Measurements from ENCODE around the gene S1PR4. TPM values are rescaled to one million over a fixed set of nuclear protein-coding genes. Genes with fewer than 3 reads are reported as not detected.
A peak's percentile ranks its signal among the peaks of the same experiment; 100 is the strongest.
"Not testable (repeated sequence)": the region's sequence is repeated elsewhere in the genome, so short reads cannot be mapped to it uniquely, and the experiment has no call there.

Gene S1PR4
- total RNA-seq, 1 donor from 2014 or later: not detected

DNA sequence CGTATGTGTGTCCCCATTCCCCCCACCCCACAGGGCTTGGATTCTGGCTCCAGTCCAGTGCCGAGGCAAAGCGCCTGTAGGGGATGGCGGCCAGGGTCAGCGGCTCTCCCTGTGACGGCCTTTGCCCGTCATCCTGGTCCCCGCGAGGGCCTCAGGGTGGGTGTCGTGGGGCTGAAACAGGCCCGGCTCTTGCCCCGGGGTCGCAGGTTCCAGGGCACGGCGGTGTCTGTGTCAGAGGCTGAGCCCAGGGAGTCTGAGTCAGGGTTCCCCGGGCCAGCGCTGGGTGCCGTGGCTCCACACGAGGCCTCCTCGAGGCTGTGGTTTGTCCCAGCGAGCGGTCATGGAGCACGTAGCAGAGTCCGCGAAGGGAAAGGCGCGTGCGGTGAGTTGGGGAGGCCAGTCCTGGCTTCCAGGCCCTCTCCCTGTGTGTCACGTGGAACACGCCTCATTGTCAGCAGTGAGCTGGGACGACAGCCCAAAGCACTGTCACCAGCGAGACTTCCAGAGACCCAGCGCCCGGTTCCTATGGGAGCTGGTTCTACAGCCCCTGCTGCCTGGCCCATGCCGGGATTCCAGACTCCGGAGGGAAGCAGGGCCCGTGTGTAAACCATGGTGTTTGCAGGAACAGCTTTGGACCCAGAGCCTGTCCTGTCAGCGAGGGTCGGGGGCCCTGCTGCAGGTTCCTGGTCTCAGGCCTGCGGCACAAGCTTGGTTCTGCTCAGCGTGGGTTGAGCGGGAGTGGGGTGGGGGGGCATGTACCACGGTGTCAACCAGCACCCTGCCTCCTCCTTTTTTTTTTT, 20.5 kb downstream of the S1PR4 start:
- no peak overlapping the region for H3K27ac Mint-ChIP-seq
- H3K36me3 Mint-ChIP-seq: peaks cover 5% of the 10 kb centered on the region
- H3K9me3 Mint-ChIP-seq: no peaks in the 10 kb centered on the region
- no peaks in the 10 kb centered on the region for H3K27me3 Mint-ChIP-seq
- no peak for TF ChIP-seq CTCF (conservative IDR thresholded peaks at IDR 0.05)
- H3K4me1 Mint-ChIP-seq (ENCODE audit: unreplicated experiment): no peaks in the 10 kb centered on the region
- DNase-seq (ENCODE audit: extremely low spot score, unreplicated experiment): no peak
- no peak overlapping the region for H3K4me3 Mint-ChIP-seq

- Mint-ChIP-seq H3K27ac (no peak overlapping the region), H3K4me3 (no peak overlapping the region), H3K4me1 (ENCODE audit: unreplicated experiment) (no peaks in the 10 kb centered on the region), H3K9me3 (no peaks in the 10 kb centered on the region), H3K27me3 (no peaks in the 10 kb centered on the region), H3K36me3 (no peaks in the 10 kb centered on the region)
- peak; percentile 70 for DNase-seq (ENCODE audit: extremely low spot score, unreplicated experiment)
- TF ChIP-seq CTCF (conservative IDR thresholded peaks at IDR 0.05): no peak
Observed at GRCh38 chr19:3201072-3201700, 22.6 kb downstream of the S1PR4 start.

GRCh38 chr19:3201911-3202310, 23.3 kb downstream of the S1PR4 start:
- no peaks in the 10 kb centered on the region for H3K27me3 Mint-ChIP-seq
- DNase-seq (ENCODE audit: extremely low spot score, unreplicated experiment): no peak
- H3K9me3 Mint-ChIP-seq: no peaks in the 10 kb centered on the region
- no peaks in the 10 kb centered on the region for H3K36me3 Mint-ChIP-seq
- no peak for TF ChIP-seq CTCF (conservative IDR thresholded peaks at IDR 0.05)
- H3K4me1 Mint-ChIP-seq (ENCODE audit: unreplicated experiment): no peaks in the 10 kb centered on the region
- H3K4me3 Mint-ChIP-seq: no peak overlapping the region
- no peak overlapping the region for H3K27ac Mint-ChIP-seq

- H3K4me3 Mint-ChIP-seq: no peak overlapping the region
- no peak for DNase-seq (ENCODE audit: extremely low spot score, unreplicated experiment)
- H3K9me3 Mint-ChIP-seq: no peaks in the 10 kb centered on the region
- no peak for TF ChIP-seq CTCF (conservative IDR thresholded peaks at IDR 0.05)
- H3K36me3 Mint-ChIP-seq: no peaks in the 10 kb centered on the region
- H3K27ac Mint-ChIP-seq: no peak overlapping the region
- no peaks in the 10 kb centered on the region for H3K27me3 Mint-ChIP-seq
- H3K4me1 Mint-ChIP-seq (ENCODE audit: unreplicated experiment): no peaks in the 10 kb centered on the region
Observed at GRCh38 chr19:3202346-3202745, 23.8 kb downstream of the S1PR4 start.

- H3K27ac Mint-ChIP-seq: not testable (repeated sequence)
Observed at GRCh38 chr19:3202895-3203294, 24.3 kb downstream of the S1PR4 start.

More at GRCh38 chr19:3202895-3203294, 24.3 kb downstream of the S1PR4 start:
- not testable (repeated sequence) for H3K4me1 Mint-ChIP-seq (ENCODE audit: unreplicated experiment); DNase-seq (ENCODE audit: extremely low spot score, unreplicated experiment); H3K4me3 Mint-ChIP-seq; H3K36me3 Mint-ChIP-seq; H3K9me3 Mint-ChIP-seq; H3K27me3 Mint-ChIP-seq

Data from type B pancreatic cell (in vitro differentiated cells).